Mononuclear cell (primary cell): ENCODE results near the gene ZFP36. TPM values are rescaled to one million over a fixed set of nuclear protein-coding genes. Genes with fewer than 3 reads are reported as not detected.
"Not testable (repeated sequence)": the region's sequence is repeated elsewhere in the genome, so short reads cannot be mapped to it uniquely, and the experiment has no call there.

Source experiments
- H3K27me3 ChIP-seq: 2 replicates; pipeline ENCODE4 v1.6.0; 2011; ENCODE audit warnings: low read length, control low read depth; ENCODE audit not compliant: insufficient read depth
- H3K4me1 ChIP-seq: 2 replicates; pipeline ENCODE4 v1.5.1; 2011; ENCODE audit warnings: mild to moderate bottlenecking, low read length, control low read depth; ENCODE audit not compliant: insufficient read depth
- H3K4me3 ChIP-seq: 2 replicates; pipeline ENCODE4 v1.5.1; 2011; ENCODE audit warnings: mild to moderate bottlenecking, low read length, moderate library complexity
- H3K9me3 ChIP-seq: 2 replicates; pipeline ENCODE4 v1.5.1; 2011; ENCODE audit warnings: low read depth, mild to moderate bottlenecking, control low read depth, low read length
- total RNA-seq: library from RNA; depleted of rRNA; stranded (reverse); fragments of >200 nt; gene quantifications from one replicate; pipeline ENCODE4 v1.2.3, GENCODE V29; 2012

Gene ZFP36
- total RNA-seq, 1 donor = 676 TPM

GRCh38 chr19:39433480-39434079 lies 26.9 kb downstream of the ZFP36 start:
- Histone ChIP-seq H3K4me3 (no peak overlapping the region), H3K4me1 (peaks cover 43% of the 10 kb centered on the region), H3K27me3 (no peaks in the 10 kb centered on the region)

GRCh38 chr19:39434123-39435076 lies 27.8 kb downstream of the ZFP36 start:
- no peaks in the 10 kb centered on the region for H3K9me3 ChIP-seq
- peak overlapping the region; percentile 83 for H3K4me3 ChIP-seq
- H3K27me3 ChIP-seq = no peaks in the 10 kb centered on the region
- H3K4me1 ChIP-seq = peaks cover 43% of the 10 kb centered on the region

More at GRCh38 chr19:39433480-39434079, 26.9 kb downstream of the ZFP36 start:
- H3K9me3 ChIP-seq = no peaks in the 10 kb centered on the region

DNA sequence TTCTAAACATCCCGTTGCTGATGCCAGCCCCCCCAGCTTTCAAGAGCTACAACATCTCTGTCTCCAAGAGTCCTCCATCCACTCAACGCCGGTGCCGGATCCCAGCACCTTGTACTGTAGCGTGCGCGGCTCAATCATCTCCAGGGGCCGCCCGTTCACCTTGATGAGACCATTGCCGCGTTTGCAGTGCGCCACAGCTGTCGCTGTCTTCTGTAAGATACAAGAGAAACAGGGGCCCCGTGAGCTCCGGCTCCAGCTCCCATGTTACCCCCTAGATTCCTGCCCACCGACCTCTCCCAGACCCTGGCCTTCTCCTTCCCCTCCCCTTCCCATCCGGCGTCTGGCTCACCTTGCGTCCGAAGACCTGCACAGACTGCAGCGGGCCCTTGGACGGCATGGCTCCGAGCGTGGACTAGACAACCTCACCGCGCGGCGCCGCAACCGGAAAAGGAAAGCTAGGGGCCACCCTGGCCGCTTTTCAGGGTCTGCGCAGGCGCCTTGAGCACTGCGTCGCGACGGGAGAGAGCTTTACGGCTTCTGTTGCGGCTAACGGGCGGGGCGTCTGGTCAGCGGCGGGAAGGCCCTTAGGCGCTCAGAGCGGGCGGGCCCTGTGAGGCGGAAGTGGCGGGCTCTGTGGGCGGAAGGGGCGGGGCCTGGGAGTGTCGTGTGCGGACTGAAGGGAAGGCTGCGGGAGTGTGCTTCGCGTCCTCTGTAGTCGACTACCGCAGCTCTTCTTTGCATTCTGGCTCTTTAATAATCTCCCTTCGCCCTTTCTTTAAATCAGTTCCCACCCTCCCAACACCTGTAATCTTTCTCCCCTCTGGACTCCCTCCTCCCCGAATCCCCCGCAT lies 29.1 kb downstream of the ZFP36 start, which contains the start of gene RPS16:
Gene RPS16, minus strand, starts transcription at position 451 of the 851 bp plus-strand sequence. Its CDS starts 54 bp downstream, at position 397.
- no peaks in the 10 kb centered on the region for H3K9me3 ChIP-seq
- no peaks in the 10 kb centered on the region for H3K27me3 ChIP-seq
- H3K4me3 ChIP-seq = peak within 1 kb of the TSS; percentile 83
- H3K4me1 ChIP-seq = peaks cover 39% of the 10 kb centered on the region

- H3K27me3 ChIP-seq = no peaks in the 10 kb centered on the region
- H3K9me3 ChIP-seq = no peaks in the 10 kb centered on the region
- H3K4me1 ChIP-seq = peaks cover 37% of the 10 kb centered on the region
- H3K4me3 ChIP-seq = peak overlapping the region; percentile 83
These were observed 29.7 kb downstream of the ZFP36 start for GRCh38 chr19:39436350-39436716.

DNA sequence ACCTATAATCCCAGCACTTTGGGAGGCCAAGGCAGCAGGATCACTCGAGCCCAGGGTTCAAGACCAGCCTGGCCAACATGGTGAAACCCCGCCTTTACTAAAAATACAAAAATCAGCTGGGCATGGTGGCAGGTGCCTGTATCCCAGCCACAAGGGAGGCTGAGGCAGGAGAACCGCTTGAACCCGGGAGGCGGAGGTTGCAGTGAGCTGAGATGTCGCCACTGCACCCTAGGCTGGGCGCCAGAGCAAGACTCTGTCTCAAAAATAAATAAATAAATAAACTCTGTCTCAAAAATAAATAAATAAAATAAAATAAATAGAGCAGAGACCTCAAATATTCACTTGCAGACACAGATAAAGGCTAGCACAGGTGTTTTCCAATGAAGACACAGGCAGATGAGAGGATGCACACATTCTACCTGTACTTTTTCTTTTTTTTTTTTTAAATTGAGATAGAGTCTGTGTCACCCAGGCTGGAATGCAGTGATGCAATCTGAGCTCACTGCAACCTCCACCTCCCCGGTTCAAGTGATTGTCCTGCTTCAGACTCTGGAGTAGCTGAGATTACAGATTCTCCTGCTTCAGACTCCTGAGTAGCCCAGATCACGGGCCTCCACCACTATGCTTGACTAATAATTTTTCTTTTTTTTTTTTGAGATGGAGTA lies 31.8 kb downstream of the ZFP36 start:
- Histone ChIP-seq H3K27me3 (no peaks in the 10 kb centered on the region), H3K4me1 (peaks cover 34% of the 10 kb centered on the region), H3K9me3 (no peaks in the 10 kb centered on the region), H3K4me3 (no peak overlapping the region)

- H3K9me3 ChIP-seq = no peaks in the 10 kb centered on the region
- H3K27me3 ChIP-seq = no peaks in the 10 kb centered on the region
- peaks cover 54% of the 10 kb centered on the region for H3K4me1 ChIP-seq
- peak overlapping the region; percentile 99 for H3K4me3 ChIP-seq
These were observed 38.0 kb downstream of the ZFP36 start for GRCh38 chr19:39444598-39445195.

DNA sequence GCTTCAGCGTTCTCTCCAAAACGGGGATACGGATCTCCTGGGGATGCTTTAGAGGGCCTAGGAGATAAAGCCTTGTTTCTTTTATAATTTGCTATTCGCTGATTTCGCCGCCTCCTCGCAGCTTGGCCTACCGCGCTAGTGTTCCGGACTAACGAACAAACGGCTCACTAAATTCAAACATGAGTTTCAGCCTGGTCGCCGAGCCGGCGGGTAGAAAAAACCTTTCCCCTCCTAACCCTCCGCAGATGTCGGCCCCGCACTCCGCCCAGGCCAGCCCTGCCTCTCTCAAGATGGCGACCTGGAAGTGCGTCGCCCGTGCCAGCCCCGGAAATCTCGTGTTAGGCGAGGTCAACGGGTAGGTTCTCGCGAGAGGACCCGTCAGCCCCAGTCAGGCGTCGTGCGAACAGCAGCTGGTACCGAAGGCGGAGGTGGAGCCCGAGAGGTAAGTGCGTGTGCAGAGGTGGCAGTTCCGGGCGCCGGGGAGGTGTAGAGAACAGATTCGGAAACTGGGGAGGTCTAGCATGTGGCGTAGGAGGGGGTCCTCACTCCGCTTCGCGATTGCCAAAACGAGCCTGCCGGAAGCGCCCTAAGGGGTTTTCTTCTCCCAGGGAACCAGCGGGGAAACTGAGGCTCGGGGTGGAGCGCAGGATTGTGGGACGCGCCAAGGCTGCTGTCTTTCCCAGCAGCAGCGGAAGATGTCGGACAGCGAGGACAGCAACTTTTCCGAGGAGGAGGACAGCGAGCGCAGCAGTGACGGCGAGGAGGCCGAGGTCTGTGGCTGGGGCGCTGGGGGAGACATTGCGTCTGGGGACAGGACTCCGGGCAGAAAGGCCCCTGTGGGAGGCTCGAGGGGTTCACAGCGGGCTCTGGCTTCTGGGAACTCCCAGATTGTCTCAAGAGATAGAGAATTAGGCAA lies 38.8 kb downstream of the ZFP36 start, which contains the start of gene SUPT5H:
Gene SUPT5H, plus strand, starts transcription at position 387 of the 916 bp plus-strand sequence. Its CDS starts 309 bp downstream, at position 696.
- Histone ChIP-seq H3K4me1 (peaks cover 59% of the 10 kb centered on the region), H3K4me3 (peak within 1 kb of the TSS; percentile 99), H3K27me3 (no peaks in the 10 kb centered on the region), H3K9me3 (no peaks in the 10 kb centered on the region)

GRCh38 chr19:39446365-39447084 lies 39.9 kb downstream of the ZFP36 start:
- peak overlapping the region; percentile 99 for H3K4me3 ChIP-seq
- peaks cover 54% of the 10 kb centered on the region for H3K4me1 ChIP-seq
- H3K9me3 ChIP-seq = no peaks in the 10 kb centered on the region
- no peaks in the 10 kb centered on the region for H3K27me3 ChIP-seq

GRCh38 chr19:39448271-39448670 lies 41.6 kb downstream of the ZFP36 start:
- no peak overlapping the region for H3K4me3 ChIP-seq
- H3K9me3 ChIP-seq = no peaks in the 10 kb centered on the region
- H3K4me1 ChIP-seq = peaks cover 54% of the 10 kb centered on the region
- H3K27me3 ChIP-seq = no peaks in the 10 kb centered on the region

DNA sequence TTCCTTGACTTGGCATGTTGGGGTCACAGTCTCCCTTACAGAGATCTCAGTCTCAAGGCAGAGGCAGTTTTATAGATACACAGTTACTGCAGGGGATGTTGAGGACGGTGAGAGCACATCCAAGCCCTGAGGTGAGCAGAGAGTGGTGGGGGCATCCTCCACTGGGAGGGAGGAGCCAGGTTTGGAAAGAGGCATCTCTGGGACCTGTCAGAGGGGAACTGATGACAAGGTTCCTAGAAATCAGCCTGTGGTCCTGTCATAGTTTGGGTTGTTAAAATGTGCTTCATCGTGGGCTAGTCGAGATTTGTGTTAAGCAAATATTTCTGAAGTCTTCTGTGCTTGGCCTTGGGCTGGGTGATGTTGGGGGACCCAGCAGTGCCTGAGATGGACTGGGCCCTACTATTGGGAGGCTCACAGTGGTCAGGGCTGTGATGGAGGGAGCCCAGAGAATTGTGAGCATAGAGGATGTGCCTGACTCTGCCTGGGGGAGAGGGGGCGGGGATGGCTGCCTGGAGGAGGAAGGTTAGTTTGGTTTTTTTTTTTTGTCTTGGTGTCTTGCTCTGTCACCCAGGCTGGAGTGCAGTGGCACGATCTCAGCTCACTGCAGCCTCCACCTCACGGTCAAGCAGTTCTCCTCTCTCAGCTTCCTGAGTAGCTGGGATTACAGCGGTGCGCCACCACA lies 42.6 kb downstream of the ZFP36 start:
- H3K4me1 ChIP-seq = peaks cover 52% of the 10 kb centered on the region

GRCh38 chr19:39451257-39451656 lies 44.6 kb downstream of the ZFP36 start:
- not testable (repeated sequence) for H3K9me3 ChIP-seq, H3K27me3 ChIP-seq, H3K4me3 ChIP-seq
- peaks cover 39% of the 10 kb centered on the region for H3K4me1 ChIP-seq

More for the DNA sequence above, 42.6 kb downstream of the ZFP36 start:
- no peaks in the 10 kb centered on the region for H3K9me3 ChIP-seq
- no peaks in the 10 kb centered on the region for H3K27me3 ChIP-seq
- no peak overlapping the region for H3K4me3 ChIP-seq
